Panc1 (cell line): ENCODE measurements around the gene P2RY11. TPM values are rescaled to one million over a fixed set of nuclear protein-coding genes. Genes with fewer than 3 reads are reported as not detected.

Experiments
- ATAC-seq: fragments of 200-7000 bp; cut with Tn5 transposase; 2 replicates; pipeline ENCODE4 v1.9.1; 2020; ENCODE audit warnings: mild to moderate bottlenecking, moderate library complexity
- BruUV-seq: library from RNA; stranded (reverse); fragments of 400-500 nt; replicated peaks from 2 replicates; lab custom pipeline; 2021; lab: Mats Ljungman, UMichigan
- CTCF ChIA-PET: fragments of 300-600 bp; sonication (Branson Sonifier 250); formaldehyde crosslinking; loops from one replicate; lab custom pipeline; 2022; ENCODE audit warnings: antibody characterized with exemption; lab: Charles Lee
- POLR2A ChIA-PET: fragments of 300-600 bp; sonication (Branson Sonifier 250); formaldehyde crosslinking; loops from one replicate; lab custom pipeline; 2022; ENCODE audit warnings: antibody characterized with exemption; lab: Charles Lee
- DNase-seq: peaks from one replicate; pipeline ENCODE4 v3.0.0-alpha.2; 2010; ENCODE audit warnings: low read depth, low spot score
- H3K27ac ChIP-seq: 2 replicates; pipeline ENCODE4 v1.5.1; 2011; ENCODE audit warnings: mild to moderate bottlenecking, low read length, inconsistent platforms
- H3K27me3 ChIP-seq: fragments of 200-500 bp; sonication (Bioruptor generic); 2 replicates; pipeline ENCODE4 v1.6.0; 2014; ENCODE audit warnings: low read length, inconsistent platforms; ENCODE audit not compliant: control insufficient read depth, insufficient read depth
- H3K36me3 ChIP-seq: fragments of 200-500 bp; sonication (Bioruptor generic); 2 replicates; pipeline ENCODE4 v1.5.1; 2014; ENCODE audit warnings: inconsistent platforms, mild to moderate bottlenecking, low read length, moderate library complexity; ENCODE audit not compliant: control insufficient read depth, insufficient read depth
- H3K4me1 ChIP-seq: 2 replicates; pipeline ENCODE4 v1.5.1; 2011; ENCODE audit warnings: inconsistent platforms, mild to moderate bottlenecking, low read length, moderate library complexity; ENCODE audit not compliant: control insufficient read depth, insufficient read depth
- H3K4me3 ChIP-seq, 2 experiments: 2 replicates each; pipeline ENCODE4 v1.5.1; 2011 to 2012; ENCODE audit warnings: low read depth in 2 of 2, low read length in 2 of 2, mild to moderate bottlenecking in 2 of 2, inconsistent platforms in 1 of 2, moderate library complexity in 1 of 2
- H3K9me3 ChIP-seq: fragments of 200-500 bp; sonication (Bioruptor generic); 2 replicates; pipeline ENCODE4 v1.5.1; 2014; ENCODE audit warnings: low read depth, mild to moderate bottlenecking, inconsistent platforms, low read length, moderate library complexity; ENCODE audit not compliant: control insufficient read depth, insufficient read depth
- CTCF ChIP-seq: fragments of 450-650 bp; IDR thresholded peaks from 2 replicates; pipeline ENCODE4 v1.5.1; 2017; ENCODE audit warnings: mild to moderate bottlenecking
- POLR2AphosphoS5 ChIP-seq: IDR thresholded peaks from 2 replicates; pipeline ENCODE4 v1.6.1; 2012; ENCODE audit warnings: mild to moderate bottlenecking, low read depth, low read length, moderate library complexity
- REST ChIP-seq, 2 experiments: IDR thresholded peaks; 2 replicates each; pipeline ENCODE4 v1.6.1; 2011 to 2012; ENCODE audit warnings: low read depth in 2 of 2, control low read depth in 1 of 2, low read length in 1 of 2, mild to moderate bottlenecking in 1 of 2, moderate library complexity in 1 of 2; ENCODE audit not compliant: insufficient read depth in 1 of 2
- SIN3A ChIP-seq: IDR thresholded peaks from 2 replicates; pipeline ENCODE4 v1.6.1; 2012; ENCODE audit warnings: low read depth, mild to moderate bottlenecking, low read length, moderate library complexity, borderline replicate concordance; ENCODE audit not compliant: insufficient read depth
- TCF7L2 ChIP-seq: IDR thresholded peaks from 2 replicates; pipeline ENCODE4 v1.6.1; 2011; ENCODE audit warnings: mild to moderate bottlenecking, low read depth, low read length, inconsistent platforms
- in situ Hi-C: cut with HindIII; loops from 2 replicates; pipeline ENCODE4 v1.10.0; 2016; ENCODE audit warnings: low sequenced_read_pairs, low pct_unique_long_range_greater_than_20kb
- intact Hi-C: fragments of 100-400 bp; cut with micrococcal nuclease; formaldehyde crosslinking; loops from one replicate; pipeline ENCODE4 v1.10.0; 2022; ENCODE audit not compliant: unreplicated experiment
- total RNA-seq: library from RNA; stranded (reverse); gene quantifications from one replicate; pipeline ENCODE4 v1.2.1, GENCODE V29; 2021; ENCODE audit not compliant: unreplicated experiment

The P2RY11 gene
- total RNA-seq, 1 experiment from 2014 or later: 12.5 TPM

- intact Hi-C loops: no loop called here
- Histone ChIP-seq H3K27ac (no peak overlapping the region), H3K27me3 (no peaks in the 10 kb centered on the region), H3K4me1 (no peaks in the 10 kb centered on the region), H3K4me3 (no peak overlapping the region), H3K36me3 (no peaks in the 10 kb centered on the region; the same call in 1 of the 2 replicates), H3K9me3 (no peaks in the 10 kb centered on the region)
- no TSS peak for BruUV-seq
- TF ChIP-seq SIN3A (no peak), REST (IDR thresholded peaks at IDR 0.05; ENCODE audit: insufficient read depth in 1 of 2, low read depth in 2 of 2, low read length in 1 of 2) (no peak), TCF7L2 (no peak), POLR2AphosphoS5 (no peak), CTCF (no peak)
- in situ Hi-C loops: no loop called here
- DNase-seq (no peak), ATAC-seq (no peak)
- ChIA-PET CTCF (interaction anchor here (0.6 kb wide), 1 partner anchor 128 kb away, joined by 6 read pairs; no protein-coding TSS in a partner anchor), POLR2A (no interaction called here)
Measured at GRCh38 chr19:10088949-10089554, 22.4 kb upstream of the P2RY11 start.

GRCh38 chr19:10089801-10090375 lies 21.6 kb upstream of the P2RY11 start:
- ATAC-seq (no peak), DNase-seq (no peak)
- BruUV-seq: no TSS peak
- ChIA-PET POLR2A (no interaction called here), CTCF (no interaction called here)
- no peak for TF ChIP-seq SIN3A
- Histone ChIP-seq H3K27ac (no peak overlapping the region), H3K4me3 (no peak overlapping the region), H3K36me3 (no peaks in the 10 kb centered on the region; the same call in 1 of the 2 replicates), H3K27me3 (no peaks in the 10 kb centered on the region), H3K9me3 (no peaks in the 10 kb centered on the region), H3K4me1 (no peaks in the 10 kb centered on the region)
- intact Hi-C loops (no loop called here), in situ Hi-C loops (no loop called here)

- no peak for TF ChIP-seq SIN3A
- TF ChIP-seq CTCF: no peak
- TF ChIP-seq REST (IDR thresholded peaks at IDR 0.05; ENCODE audit: insufficient read depth in 1 of 2, low read depth in 2 of 2, low read length in 1 of 2): no peak
- no peak for TF ChIP-seq POLR2AphosphoS5
- TF ChIP-seq TCF7L2: no peak
- H3K4me3 ChIP-seq: no peak overlapping the region
- ATAC-seq (no peak), DNase-seq (no peak)
- no peaks in the 10 kb centered on the region for H3K4me1 ChIP-seq
- intact Hi-C loops: no loop called here
- H3K27ac ChIP-seq: no peak overlapping the region
- no peaks in the 10 kb centered on the region; the same call in 1 of the 2 replicates for H3K36me3 ChIP-seq
- in situ Hi-C loops: no loop called here
- ChIA-PET POLR2A (no interaction called here), CTCF (no interaction called here)
- no peaks in the 10 kb centered on the region for H3K9me3 ChIP-seq
- no TSS peak for BruUV-seq
- H3K27me3 ChIP-seq: no peaks in the 10 kb centered on the region
Measured at GRCh38 chr19:10091370-10091687, 20.2 kb upstream of the P2RY11 start.
